ENCODE measurements around the gene ISL1. TPM values are rescaled to one million over a fixed set of nuclear protein-coding genes. Genes with fewer than 3 reads are reported as not detected.

ISL1 gene
- total RNA-seq (2014; rRNA removed; shearing (Covaris generic)) = not detected in 2 replicates

DNA sequence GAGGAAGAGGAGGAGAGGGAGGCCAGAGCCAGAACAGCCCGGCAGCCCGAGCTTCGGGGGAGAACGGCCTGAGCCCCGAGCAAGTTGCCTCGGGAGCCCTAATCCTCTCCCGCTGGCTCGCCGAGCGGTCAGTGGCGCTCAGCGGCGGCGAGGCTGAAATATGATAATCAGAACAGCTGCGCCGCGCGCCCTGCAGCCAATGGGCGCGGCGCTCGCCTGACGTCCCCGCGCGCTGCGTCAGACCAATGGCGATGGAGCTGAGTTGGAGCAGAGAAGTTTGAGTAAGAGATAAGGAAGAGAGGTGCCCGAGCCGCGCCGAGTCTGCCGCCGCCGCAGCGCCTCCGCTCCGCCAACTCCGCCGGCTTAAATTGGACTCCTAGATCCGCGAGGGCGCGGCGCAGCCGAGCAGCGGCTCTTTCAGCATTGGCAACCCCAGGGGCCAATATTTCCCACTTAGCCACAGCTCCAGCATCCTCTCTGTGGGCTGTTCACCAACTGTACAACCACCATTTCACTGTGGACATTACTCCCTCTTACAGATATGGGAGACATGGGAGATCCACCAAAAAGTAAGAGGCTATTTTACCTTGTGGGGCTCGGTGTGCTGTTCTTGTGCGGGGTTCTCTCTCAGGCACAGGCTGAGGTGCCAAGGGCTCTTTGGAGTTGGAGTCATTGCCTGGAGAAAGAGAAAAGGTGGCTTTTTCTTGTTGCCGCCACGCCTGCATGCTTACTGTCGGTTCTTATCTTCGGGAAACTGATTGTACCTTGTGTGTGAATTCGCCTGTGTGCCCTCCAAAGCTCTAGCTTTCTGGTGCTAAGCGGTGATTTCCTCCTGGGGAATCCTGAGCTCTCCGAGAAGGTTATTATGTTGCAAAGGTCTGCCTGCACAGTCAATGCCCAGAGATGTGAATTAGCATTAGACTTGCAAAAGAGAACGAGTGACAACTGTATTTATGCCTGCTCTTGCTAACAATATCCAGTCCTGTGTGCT lies at the start of gene ISL1:
Gene ISL1 (plus strand): TSS at position 318 of the 991 bp plus-strand sequence. CDS start 224 bp downstream, at position 542.
- DNase-seq (ENCODE audit: low spot score) = no peak

DNA sequence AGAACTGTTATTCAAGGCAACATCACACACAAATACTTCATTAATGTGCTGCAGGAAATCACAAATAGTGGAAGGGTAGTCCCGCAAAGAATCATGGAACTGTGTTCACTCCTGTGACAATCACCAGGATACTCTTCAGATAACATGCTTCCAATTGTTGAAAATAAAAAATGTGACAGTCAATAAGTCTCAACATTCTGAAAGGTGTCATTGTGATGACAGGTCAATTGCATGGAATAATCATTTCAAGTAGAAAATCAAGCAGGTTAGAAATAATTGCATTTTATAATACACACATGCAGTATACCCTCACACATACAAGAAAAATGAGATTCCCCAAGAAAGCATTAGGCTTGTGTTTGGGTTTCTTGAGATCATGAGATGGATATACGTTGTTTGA lies 46.4 kb upstream of the ISL1 start:
- no peak for DNase-seq (ENCODE audit: low spot score)

DNA sequence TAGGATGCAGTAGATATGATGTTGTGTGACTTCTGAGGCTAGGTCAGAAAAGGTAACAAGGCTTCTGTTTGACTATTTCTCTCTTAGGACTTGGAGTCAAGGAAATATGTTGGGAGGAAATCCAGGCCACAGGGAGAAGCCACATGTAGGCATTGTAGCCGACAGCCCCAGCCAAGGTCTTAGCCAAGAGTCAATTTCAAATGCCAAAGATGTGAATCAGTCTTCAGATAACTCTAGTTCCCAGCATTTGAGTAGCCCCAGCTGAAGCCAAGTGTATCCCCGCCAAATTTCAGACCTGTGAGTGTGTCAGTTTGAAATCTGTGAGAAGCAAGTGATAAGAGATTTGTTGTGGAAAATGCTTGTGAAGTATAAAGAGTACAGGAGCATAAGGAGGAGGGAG lies 38.1 kb upstream of the ISL1 start:
- DNase-seq (ENCODE audit: low spot score) = no peak

DNA sequence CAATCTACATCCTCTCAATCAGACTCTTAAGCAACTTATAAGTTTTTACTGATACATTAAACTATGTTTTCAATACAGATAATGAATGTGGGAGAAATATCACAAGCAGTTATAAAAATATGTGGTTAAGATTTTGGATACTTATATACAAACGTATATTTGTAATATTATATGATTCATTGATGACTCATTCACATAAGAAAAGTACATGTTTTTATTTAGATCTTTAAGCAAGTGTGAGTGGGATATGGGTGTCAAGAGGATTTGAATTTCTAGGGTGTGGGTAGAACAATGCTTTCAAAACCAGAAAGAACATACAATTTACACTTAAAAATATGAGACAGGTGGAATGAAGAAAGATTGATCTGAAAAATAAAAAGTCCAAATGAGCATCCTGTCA lies 36.1 kb upstream of the ISL1 start:
- no peak for DNase-seq (ENCODE audit: low spot score)

DNA sequence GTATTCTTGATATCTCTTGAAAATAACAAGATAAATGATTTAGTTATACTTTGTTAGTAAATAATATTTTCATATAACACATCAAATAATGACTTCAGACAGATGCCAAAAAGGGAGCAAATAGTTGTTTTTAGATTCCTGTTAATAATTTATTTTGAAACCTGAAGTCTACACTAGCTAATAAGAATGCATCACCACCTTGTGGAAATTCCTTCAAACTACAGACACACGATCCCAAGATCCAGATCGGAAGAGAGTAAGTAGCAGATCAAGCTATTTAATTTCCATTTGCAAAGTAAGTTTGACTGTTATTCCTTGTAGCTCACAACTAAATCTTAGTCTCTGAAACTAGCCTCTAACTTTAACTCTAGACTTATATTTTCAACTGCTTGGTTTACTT lies 35.5 kb upstream of the ISL1 start:
- no peak for DNase-seq (ENCODE audit: low spot score)

DNA sequence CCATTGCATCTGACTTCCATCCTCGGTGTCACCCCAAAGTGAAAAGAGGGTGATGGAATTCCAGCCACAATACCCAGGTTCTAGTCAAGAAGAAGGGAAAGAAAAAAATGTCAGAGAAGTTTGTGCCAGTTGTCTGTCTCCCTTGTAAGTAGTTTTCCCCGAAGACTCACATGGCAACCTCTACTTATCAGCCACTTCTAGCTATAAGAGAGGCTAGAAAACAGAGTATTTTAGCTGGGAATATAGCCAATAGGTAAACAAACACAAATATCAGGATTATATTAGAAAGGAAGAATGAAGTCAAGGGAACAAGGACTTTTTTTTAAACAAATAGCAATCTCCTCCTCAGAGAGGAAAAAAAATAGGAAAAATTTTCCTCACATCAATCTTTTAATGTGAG lies 12.2 kb upstream of the ISL1 start:
- DNase-seq (ENCODE audit: low spot score) = no peak

DNA sequence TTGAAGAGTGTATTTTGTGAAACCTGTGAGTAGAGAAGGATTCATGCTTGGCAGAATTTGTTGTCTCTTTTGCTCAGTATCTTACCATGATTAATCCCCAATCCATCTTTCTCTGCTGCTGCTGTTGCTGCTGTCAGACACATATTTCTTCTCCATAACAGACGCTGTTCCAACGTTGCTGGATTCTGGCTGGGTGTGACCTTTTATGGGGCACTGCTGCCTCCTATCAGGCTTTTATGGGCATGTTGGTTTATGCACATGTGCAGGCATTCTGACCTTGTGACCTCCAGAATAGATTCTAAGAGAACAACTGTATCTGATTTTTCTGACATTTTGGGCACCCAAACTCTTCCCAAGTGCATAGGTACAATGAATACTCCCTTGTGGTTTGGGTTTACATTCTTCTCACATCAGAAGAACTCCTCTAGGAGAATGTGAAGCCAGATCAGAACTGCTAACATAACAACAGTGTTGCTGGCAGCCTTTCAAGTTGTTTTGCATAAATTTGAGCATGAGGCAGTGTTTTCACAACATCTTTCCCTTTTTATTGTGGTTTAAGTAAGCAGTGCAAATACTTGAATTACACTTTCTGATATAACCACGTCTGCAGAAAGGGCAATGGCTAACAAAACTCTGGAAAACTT lies 9.2 kb upstream of the ISL1 start:
- no peak for DNase-seq (ENCODE audit: low spot score)

DNA sequence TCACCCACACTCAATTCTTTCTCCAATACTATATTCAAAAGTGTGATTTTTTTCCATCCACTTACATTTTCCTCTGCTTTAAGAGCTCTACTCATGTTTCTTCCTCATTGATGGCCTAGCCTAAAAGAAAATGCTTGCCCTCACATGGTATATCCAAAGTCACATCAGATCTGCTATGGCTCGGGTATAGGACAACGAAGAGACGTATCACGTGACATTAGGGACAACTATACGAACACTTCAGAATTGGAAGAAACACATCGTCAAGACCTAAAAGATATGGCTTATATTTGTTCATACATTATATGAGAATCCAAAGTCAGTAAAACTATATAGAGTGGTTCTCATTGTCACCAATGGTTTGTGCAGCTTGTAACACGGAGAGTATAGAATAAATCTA lies 8.2 kb upstream of the ISL1 start:
- no peak for DNase-seq (ENCODE audit: low spot score)

DNA sequence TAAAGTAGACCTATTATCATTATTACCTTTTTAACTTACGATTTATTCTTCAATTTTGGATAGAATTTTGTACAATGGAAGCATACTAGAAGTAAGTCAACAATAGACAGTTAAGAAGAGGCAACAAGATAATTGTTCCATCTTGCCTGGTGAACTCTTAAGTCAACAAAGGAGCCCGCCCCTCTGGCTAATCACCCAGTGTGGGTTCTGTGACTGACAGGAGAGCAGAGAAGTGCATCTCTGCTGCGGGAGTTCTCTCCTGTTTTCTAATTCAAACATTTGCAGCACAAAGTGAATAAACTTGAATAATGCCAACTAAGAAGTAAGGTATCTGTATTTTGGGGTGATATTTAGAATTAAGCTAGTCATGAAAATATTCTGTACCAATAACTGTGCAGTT lies 6.7 kb upstream of the ISL1 start:
- no peak for DNase-seq (ENCODE audit: low spot score)

DNA sequence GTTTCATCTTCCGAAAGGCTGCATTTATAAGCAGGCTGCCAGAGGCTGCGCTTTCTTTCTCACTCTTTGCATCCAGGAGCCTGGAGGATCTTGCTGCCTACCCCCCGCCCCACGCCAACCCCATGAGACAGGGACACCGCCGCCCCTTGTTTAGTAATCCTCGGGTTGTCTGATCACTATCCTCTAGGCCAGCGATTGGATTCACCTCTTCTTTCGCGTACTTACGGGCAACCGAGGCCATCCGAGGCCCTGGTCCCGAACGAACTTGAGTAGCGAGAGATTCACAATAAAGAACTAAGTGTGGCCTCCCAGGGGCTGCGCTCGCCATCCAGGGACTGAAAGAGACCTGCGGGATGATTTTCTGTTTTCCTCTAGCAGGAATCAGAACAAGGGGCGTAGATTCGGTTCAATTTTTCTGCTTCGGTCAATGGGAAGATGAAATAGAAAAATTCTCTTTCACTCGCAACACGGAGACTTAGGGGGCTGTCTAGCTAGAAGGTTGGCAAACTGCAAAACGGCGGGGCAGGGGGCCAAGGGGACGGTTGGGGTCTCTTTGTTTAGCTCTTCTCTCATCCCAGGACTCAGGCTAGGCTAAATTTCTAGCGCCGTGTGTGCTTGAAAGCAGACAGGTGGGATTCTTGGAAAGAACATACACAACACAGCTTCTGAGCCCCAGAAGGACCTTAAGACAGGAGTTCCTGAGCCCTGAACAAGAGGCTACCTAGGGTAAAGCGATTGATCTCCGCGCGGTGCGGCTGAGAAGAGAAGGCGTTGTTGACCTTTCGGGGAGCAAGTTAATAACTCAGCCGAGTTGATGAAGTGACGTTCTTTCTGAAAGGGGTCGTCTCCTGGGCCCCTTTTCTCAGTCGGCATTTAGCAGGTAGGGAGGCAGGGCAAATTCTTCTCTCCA lies 5.8 kb upstream of the ISL1 start:
- DNase-seq (ENCODE audit: low spot score) = no peak

DNA sequence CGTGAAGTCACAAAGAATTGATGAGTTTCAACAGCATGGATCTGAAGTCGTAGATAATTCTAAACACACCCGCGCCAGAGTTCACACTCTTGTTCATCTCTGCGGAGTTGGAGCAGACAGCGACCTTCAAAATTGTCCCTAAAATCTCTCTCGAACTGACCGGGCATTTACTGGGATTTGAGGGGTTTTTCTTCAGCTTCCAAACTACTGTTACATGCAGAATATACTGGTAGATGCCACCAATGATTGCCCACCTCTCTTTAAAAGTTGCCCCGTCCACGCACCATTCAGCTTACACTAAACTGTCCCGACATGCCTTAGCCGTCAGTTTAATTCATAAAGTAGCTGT lies 5.2 kb upstream of the ISL1 start:
- DNase-seq (ENCODE audit: low spot score) = no peak

DNA sequence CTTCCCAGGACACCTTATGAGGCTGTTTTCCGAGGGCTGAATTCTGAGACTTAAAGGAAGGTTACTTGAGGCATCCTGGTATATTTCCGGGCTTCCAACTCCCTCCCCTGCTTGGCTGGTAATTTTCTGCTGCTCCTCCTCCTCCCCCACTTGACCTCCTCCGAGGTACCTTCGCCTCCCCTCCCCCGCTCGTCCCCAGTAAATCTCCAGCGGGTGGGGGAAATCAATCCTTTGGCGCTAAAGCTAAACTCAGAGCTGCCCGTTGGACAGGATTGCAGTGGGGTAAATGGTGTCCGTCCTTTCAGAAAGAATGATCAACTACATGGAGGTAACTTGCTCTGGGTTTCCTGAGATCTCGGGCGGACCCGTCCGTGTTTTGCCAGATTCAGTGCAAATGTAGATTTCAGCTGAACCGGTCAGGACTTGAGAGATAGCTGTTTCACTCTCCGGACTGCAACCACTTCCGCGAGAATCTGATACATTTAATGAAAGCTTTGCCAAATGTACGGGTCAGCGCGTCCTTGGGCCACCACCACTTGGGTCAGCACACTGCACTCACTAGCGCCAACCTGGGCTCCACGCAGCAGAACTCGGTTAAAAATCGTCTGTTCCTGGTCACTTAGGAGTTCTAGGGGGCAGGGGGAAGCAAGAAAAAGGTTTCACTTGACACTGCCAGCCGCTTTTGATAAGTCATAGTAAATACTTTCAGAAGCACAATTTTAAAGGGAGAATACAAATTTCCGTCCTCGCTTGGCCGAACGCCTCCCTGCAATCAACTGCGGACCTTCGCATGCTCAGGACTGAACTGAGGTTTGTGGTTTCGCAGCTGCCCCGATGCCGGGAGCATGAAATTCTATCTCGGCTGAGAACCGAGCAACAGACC lies 4.6 kb upstream of the ISL1 start:
- no peak for DNase-seq (ENCODE audit: low spot score)

DNA sequence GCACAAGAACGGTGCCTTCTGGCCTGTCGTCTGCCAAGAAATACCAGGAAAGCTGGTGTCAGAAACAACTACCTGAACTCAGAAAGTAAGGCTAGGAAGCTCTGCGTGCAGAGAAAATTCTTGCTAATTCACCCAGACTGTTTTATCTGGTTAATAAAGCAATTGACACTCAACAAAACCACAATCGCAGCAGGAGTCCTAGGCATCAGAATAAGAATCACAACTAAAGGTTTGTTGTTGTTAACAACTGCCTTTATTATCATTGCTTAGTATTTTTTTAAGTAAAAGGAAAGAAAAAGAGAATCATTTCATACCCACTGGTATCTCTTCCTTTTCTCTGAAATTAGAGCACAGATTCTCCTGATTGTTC lies 3.9 kb upstream of the ISL1 start:
- no peak for DNase-seq (ENCODE audit: low spot score)

DNA sequence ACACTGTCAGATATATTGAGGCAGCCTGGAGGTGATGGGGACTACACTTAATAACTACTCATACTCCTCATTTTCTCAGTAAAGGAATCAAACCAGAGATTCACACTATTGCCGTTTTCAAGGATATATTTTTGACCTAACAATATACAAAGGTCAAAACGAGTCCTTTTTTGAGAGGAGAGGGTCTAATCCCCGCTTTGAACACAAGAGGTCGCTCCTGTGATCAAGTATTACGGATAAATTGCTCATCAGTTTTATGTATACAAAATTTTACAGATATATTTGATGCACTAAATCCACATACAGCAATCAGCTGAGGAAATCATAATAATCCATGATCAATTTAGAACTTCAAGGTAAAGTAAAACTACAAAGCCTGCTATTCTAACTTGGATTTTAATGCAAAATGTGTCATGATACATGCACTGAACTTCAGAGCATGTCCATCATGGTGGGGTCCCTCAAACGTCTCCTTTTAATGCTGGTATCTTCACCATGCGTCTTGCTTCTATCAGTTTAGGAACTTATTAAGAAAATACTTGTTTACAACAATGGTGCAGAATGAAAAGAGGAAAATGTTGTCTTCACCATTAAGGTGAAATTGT lies 2.5 kb upstream of the ISL1 start:
- DNase-seq (ENCODE audit: low spot score) = no peak

DNA sequence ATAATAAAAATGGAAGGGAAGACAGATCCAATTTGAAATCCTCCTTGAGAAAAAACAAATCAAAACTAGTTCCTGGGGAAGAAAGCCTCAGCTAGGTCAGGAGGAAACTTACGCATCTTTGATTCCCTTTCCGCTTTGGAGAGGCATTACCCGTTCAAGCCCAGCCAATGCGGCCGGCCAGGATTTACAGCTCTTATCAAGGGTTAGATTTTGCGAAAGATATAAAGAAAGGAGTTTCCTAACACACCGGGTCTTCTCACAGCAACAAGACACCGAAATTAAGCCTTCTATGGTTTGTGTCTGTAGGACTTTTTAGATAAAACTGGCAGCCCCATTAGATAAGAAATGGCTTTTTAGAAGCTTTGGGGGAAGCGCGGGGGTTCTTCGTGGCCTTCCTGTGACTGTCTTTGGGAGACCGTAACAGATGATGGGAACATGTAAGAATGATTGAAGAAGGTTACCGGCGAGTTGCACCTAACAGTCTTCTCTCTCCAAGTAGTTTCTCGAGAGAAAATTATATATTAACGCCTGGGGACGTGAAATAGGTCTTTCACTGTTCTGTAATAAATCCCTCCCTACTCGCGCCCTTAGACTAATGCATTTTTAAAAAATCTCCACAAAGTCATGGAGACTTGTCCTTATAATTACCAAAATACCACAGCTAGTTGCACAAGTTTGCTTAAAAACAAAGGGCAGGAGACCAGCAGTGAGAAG lies 1.3 kb upstream of the ISL1 start:
- DNase-seq (ENCODE audit: low spot score) = no peak

DNA sequence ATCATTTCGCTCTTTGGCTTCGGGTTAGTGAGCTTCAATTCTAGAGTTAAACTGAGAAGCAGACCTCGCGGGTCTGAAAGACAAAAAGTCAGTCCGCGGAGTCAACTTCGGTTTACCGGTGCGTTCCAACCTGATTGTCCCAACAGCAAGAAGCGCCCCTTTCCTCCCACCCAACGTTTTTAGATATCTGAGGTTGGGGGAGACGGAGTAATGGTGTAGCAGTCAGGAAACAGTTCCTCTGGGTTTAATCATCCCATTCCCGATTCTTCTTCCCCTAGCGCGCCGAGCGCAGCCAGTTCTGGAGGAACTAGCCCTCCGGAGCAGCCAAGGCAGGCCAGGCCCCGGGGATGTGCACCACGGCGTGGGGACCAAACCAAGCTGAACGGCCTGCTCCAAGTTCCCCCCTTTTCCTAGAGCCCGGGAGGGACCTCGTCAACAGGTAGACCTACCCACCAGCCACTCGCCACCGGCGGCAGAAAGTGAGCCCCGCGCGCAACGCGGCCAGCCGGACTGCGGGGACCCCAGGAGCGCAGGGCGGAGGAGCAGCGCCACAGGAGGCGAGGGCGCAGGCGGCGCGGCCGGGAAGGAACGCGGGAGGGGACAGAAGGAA lies 622 bp upstream of the ISL1 start:
- no peak for DNase-seq (ENCODE audit: low spot score)

DNA sequence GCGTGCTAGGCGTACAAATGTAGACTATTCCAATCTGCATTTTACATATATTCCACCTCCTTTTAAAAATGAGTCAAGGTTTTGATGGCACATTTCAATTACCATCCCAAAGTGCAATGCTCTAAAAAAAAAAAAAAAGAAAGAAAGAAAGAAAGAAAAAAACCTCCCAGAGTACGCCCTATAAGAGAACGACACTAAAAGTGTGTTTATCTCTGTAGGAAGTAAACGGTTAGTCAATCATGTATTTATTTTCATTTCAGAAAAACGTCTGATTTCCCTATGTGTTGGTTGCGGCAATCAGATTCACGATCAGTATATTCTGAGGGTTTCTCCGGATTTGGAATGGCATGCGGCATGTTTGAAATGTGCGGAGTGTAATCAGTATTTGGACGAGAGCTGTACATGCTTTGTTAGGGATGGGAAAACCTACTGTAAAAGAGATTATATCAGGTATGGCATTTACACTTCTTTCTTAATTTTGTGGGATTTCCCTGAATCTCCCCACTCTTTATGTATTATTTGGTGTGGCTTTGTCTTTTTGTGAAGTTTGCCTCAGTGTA lies 1.1 kb downstream of the ISL1 start:
- no peak for DNase-seq (ENCODE audit: low spot score)

DNA sequence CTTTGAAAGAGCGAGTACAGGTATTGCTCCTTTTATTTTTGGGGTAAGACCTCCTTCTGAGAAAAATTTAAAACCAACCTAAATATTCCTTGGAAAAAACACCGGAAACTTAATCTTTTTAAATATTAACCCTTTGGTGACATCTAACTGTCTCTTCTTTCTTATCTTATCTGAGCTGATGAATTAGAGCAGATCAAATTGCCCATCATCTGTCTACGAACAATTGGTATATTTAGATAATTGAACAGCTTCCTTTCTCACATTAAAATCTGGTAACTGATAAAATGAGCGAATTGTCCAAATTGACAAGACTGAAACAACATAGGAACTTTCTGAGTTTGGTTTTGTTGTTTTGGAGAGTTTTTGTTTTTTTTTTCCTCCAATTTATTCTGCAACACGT lies 2.0 kb downstream of the ISL1 start:
- DNase-seq (ENCODE audit: low spot score) = no peak
